ENCODE measurements around the gene SRP68. TPM values are rescaled to one million over a fixed set of nuclear protein-coding genes. Genes with fewer than 3 reads are reported as not detected.

The SRP68 gene
- polyA plus RNA-seq, 1 experiment, result 101 TPM

GRCh38 chr17:76076765-76077583 is 4.7 kb upstream of the SRP68 start:
- CTCF ChIA-PET, result interaction anchor here (0.5 kb wide), 1 partner anchor 105 kb away, joined by 3 read pairs; no protein-coding TSS in a partner anchor
- Histone ChIP-seq H3K9me3 (ENCODE audit: control insufficient read depth, insufficient read depth, low read length) (peaks cover 4% of the 10 kb centered on the region; the same call in 1 of the 2 replicates), H3K4me3 (ENCODE audit: low read depth, low read length) (no peak overlapping the region), H3K27me3 (ENCODE audit: control insufficient read depth, insufficient read depth, low read length) (peaks cover 66% of the 10 kb centered on the region), H3K27ac (ENCODE audit: low read depth, low read length) (no peak overlapping the region)
- DNase-seq (ENCODE audit: low read depth, low spot score), result no peak
- POLR2A ChIA-PET, result interaction anchor here (0.6 kb wide), 1 partner anchor 11 kb away, joined by 3 read pairs; no protein-coding TSS in a partner anchor
- no peak for TF ChIP-seq CTCF (IDR thresholded peaks at IDR 0.05; ENCODE audit: low read depth, low read length)

GRCh38 chr17:76076146-76076764 is 3.9 kb upstream of the SRP68 start:
- Histone ChIP-seq H3K27me3 (ENCODE audit: control insufficient read depth, insufficient read depth, low read length) (peaks cover 66% of the 10 kb centered on the region), H3K9me3 (ENCODE audit: control insufficient read depth, insufficient read depth, low read length) (peaks cover 4% of the 10 kb centered on the region; the same call in 1 of the 2 replicates), H3K4me3 (ENCODE audit: low read depth, low read length) (no peak overlapping the region), H3K27ac (ENCODE audit: low read depth, low read length) (no peak overlapping the region)
- DNase-seq (ENCODE audit: low read depth, low spot score), result no peak
- no peak for TF ChIP-seq CTCF (IDR thresholded peaks at IDR 0.05; ENCODE audit: low read depth, low read length)
- ChIA-PET POLR2A (no interaction called here), CTCF (no interaction called here)

- Histone ChIP-seq H3K27ac (ENCODE audit: low read depth, low read length) (no peak overlapping the region), H3K27me3 (ENCODE audit: control insufficient read depth, insufficient read depth, low read length) (peaks cover 64% of the 10 kb centered on the region), H3K4me3 (ENCODE audit: low read depth, low read length) (no peak overlapping the region), H3K9me3 (ENCODE audit: control insufficient read depth, insufficient read depth, low read length) (peaks cover 4% of the 10 kb centered on the region; the same call in 1 of the 2 replicates)
- CTCF ChIA-PET, result interaction anchor here (0.6 kb wide), 1 partner anchor 77 kb away, joined by 3 read pairs; no protein-coding TSS in a partner anchor
- no peak for TF ChIP-seq CTCF (IDR thresholded peaks at IDR 0.05; ENCODE audit: low read depth, low read length)
- no peak for DNase-seq (ENCODE audit: low read depth, low spot score)
- POLR2A ChIA-PET, result no interaction called here
These were observed 3.2 kb upstream of the SRP68 start for GRCh38 chr17:76075364-76076145.

GRCh38 chr17:76074390-76075363 is 2.4 kb upstream of the SRP68 start, which contains the start of gene GALR2:
Gene GALR2 (plus strand): TSS chr17:76074781. CDS start chr17:76074884, 103 bp downstream.
- Histone ChIP-seq H3K9me3 (ENCODE audit: control insufficient read depth, insufficient read depth, low read length) (peaks cover 4% of the 10 kb centered on the region; the same call in 1 of the 2 replicates), H3K27ac (ENCODE audit: low read depth, low read length) (no peak within 1 kb of the TSS), H3K4me3 (ENCODE audit: low read depth, low read length) (no peak within 1 kb of the TSS), H3K27me3 (ENCODE audit: control insufficient read depth, insufficient read depth, low read length) (peaks cover 55% of the 10 kb centered on the region)
- POLR2A ChIA-PET, result no interaction called here
- no peak for TF ChIP-seq CTCF (IDR thresholded peaks at IDR 0.05; ENCODE audit: low read depth, low read length)
- CTCF ChIA-PET, result interaction anchor here (0.6 kb wide), 1 partner anchor 47 kb away, joined by 3 read pairs; no protein-coding TSS in a partner anchor
- no peak for DNase-seq (ENCODE audit: low read depth, low spot score)
